Testis (tissue), 2 donors: ENCODE results near the gene LDHB.

Experiments used
- POLR2A ChIP-seq: fragments of 450-650 bp; IDR thresholded peaks from one replicate; pipeline ENCODE4 v1.6.1; 2017; ENCODE audit warnings: antibody characterized with exemption, mild to moderate bottlenecking, moderate library complexity
- TF ChIP-seq, protein P1 (sequence below), 3 experiments: fragments of 450-650 bp in 2 of 3; fragments of 200-600 bp in 1 of 3; sonication (generic) in 1 of 3; IDR thresholded peaks; one replicate each; pipeline ENCODE4 v1.5.1; 2016 to 2019; ENCODE audit warnings: antibody characterized with exemption in 3 of 3, mild to moderate bottlenecking in 2 of 3, moderate library complexity in 1 of 3

GRCh38 chr12:21598651-21599050, 59.0 kb downstream of the LDHB start:
- TF ChIP-seq, protein P1, sequence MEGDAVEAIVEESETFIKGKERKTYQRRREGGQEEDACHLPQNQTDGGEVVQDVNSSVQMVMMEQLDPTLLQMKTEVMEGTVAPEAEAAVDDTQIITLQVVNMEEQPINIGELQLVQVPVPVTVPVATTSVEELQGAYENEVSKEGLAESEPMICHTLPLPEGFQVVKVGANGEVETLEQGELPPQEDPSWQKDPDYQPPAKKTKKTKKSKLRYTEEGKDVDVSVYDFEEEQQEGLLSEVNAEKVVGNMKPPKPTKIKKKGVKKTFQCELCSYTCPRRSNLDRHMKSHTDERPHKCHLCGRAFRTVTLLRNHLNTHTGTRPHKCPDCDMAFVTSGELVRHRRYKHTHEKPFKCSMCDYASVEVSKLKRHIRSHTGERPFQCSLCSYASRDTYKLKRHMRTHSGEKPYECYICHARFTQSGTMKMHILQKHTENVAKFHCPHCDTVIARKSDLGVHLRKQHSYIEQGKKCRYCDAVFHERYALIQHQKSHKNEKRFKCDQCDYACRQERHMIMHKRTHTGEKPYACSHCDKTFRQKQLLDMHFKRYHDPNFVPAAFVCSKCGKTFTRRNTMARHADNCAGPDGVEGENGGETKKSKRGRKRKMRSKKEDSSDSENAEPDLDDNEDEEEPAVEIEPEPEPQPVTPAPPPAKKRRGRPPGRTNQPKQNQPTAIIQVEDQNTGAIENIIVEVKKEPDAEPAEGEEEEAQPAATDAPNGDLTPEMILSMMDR (IDR thresholded peaks at IDR 0.05) = no peak
- no peak for TF ChIP-seq POLR2A
